NCI-H2029 (cell line): Measurements from ENCODE around the gene DDN.

Source experiments
- DNase-seq: peaks from one replicate; lab custom pipeline; 2025; lab: John Stamatoyannopoulos, UW

The DDN gene

GRCh38 chr12:48966177-48966895 lies 32.8 kb downstream of the DDN start:
- DNase-seq = no peak

DNA sequence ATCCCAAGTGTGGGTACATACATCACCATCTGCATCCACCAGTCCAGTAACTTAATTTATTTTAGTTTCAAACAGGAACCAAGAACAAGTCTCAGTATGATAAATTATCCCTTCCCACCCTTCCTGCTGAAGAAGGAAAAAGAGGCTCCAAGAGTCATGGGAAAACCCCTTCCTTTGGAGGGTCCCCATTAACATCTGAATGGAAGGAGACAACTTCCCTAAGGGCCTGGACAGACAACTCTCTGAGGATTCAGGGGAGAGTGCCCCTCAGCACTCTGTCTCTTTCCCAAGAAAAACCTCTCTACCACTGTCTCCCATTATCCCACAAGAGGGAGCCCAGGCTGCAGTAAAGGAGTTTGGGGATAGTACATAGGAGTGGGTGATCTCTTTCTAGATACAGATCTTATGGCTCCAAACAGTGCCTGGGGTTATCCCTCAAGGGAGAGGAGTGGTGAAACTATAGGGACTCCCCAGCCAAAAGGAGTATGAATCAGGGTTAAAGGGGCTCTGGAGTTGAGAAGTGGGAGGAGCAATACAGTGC lies 33.8 kb downstream of the DDN start:
- DNase-seq = no peak

GRCh38 chr12:48961801-48962200 lies 37.4 kb downstream of the DDN start:
- no peak for DNase-seq

- DNase-seq = no peak
Observed at GRCh38 chr12:48961331-48961730, 37.8 kb downstream of the DDN start.

GRCh38 chr12:48960834-48961233 lies 38.3 kb downstream of the DDN start:
- DNase-seq = no peak

DNA sequence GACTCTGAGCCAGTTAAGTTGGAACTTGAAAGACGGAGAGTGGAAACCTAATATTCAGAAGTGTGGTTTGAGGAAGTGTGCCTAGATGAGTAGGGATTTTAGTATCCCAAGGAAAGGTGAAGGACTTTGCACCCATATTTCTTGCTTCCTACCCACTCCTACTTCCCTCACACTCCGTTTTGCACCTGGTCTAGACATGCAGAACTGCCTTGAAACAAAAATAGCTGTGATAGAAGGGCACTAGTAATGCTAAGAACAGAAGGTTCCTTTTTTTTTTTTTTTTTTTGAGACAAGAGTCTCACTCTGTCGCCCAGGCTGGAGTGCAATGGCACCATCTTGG lies 41.2 kb downstream of the DDN start:
- DNase-seq = no peak

DNA sequence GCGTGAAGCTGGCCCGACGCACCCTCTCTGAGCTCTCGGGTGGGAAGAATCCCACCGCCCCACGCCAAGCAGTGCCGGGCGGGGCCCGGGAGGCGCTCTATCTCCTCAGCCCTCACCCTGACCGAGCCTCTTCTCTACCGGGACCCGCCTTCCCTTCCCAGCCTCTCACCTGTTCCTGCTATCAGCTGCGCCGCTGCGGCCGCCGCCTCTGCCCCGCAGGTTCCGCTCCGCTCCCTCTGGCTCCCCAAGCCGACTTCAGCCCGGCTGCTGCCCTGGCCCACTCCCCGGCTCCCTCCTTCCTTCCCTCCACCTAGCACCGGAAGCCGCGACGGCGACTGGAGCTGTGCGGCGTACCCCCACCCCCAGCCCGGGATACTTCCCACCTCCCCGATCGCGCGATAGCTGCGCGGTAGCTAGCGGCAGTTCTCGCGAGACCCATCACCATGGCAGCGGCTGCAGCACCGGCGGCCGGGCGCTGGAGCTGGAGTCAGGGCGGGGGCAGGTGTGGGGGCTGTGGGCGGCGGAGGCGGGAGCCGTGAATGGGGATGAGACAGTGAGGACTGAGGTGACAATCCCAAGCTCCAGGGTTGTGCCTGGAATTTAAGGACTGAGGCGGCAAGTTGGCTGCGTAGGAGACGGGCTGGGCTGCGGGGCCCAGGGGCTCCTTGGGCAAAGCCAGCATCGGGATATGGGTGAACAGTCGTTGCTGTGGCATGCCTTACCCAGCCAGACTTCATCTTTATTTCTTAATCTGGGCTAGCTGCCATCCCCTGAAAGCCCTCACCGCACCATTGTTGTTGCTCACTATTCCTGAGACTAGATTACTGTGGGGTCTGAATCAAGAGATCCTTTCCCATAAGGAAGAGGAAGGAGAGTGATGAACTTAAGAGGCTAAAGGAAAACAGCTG lies 41.8 kb downstream of the DDN start, which contains the start of gene ARF3:
ARF3 (minus strand) TSS at position 347 of the 908 bp plus-strand sequence. CDS start 16,392 bp downstream, outside the sequence.
- DNase-seq = peak; percentile 95

- peak; percentile 82 for DNase-seq
Observed at GRCh38 chr12:48956279-48957140, 42.7 kb downstream of the DDN start.

GRCh38 chr12:48954841-48955501 lies 44.2 kb downstream of the DDN start:
- no peak for DNase-seq

DNA sequence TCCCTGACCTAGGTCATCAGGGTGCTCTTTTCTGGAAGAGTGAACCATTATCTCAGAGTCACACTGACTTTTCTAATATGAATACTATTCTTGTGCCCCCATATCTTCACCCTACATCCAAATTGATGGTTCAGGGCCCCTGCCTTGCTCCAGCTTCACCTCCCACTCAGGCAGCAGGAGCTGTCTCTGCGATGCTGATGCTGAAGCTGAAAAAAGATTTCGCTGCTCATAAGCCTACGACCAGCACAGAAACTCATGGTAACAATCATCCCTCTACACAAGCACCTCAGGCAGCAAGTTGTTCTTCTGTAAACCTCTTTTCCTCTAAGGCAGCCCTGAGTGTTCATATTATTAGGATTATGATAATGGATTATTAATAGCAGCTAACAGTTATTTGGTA lies 45.1 kb downstream of the DDN start:
- no peak for DNase-seq

- DNase-seq = no peak
Observed at GRCh38 chr12:48952691-48953090, 46.5 kb downstream of the DDN start.

GRCh38 chr12:48947727-48948126 lies 51.4 kb downstream of the DDN start:
- no peak for DNase-seq

- no peak for DNase-seq
Observed at GRCh38 chr12:48946943-48947342, 52.2 kb downstream of the DDN start.

DNA sequence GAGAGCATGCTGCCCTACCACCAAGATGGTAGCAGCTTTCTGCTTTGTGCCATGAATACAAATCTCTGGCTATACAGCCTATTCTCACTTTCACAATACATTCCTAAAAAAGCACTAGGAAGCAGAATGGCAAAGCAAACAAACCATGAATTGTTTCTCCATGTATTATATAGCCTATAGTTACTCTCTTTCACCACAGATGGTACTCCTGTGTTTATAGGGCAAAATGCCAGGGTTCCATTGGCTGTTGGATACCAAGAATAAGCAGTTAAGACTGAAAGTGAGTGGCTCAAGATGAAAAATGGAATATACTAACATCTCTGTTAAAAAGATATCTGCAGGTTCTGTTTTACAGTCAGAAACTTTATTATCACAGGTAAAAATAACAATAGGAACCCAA lies 53.0 kb downstream of the DDN start:
- peak; percentile 51 for DNase-seq
